C4-2B (cell line): Measurements from ENCODE around the gene EHF.

Experiments used
- H3K27ac ChIP-seq: fragments of 450-650 bp; 2 replicates; pipeline ENCODE4 v1.5.1; 2017
- CTCF ChIP-seq: fragments of 450-650 bp; conservative IDR thresholded peaks from 2 replicates; pipeline ENCODE4 v1.5.1; 2017; ENCODE audit warnings: mild to moderate bottlenecking
- ZFX ChIP-seq: fragments of 450-650 bp; IDR thresholded peaks from 2 replicates; pipeline ENCODE4 v1.6.1; 2017

EHF gene

GRCh38 chr11:34616830-34617504, 3.9 kb upstream of the EHF start:
- H3K27ac ChIP-seq: no peak overlapping the region
- TF ChIP-seq ZFX (no peak), CTCF (no peak)

GRCh38 chr11:34618406-34618805, 2.5 kb upstream of the EHF start:
- TF ChIP-seq CTCF (no peak), ZFX (no peak)
- no peak overlapping the region for H3K27ac ChIP-seq

- TF ChIP-seq ZFX (no peak), CTCF (no peak)
- H3K27ac ChIP-seq: peak overlapping the region; percentile 100
These were observed 1.8 kb upstream of the EHF start for GRCh38 chr11:34619062-34619516.

- TF ChIP-seq CTCF (no peak), ZFX (no peak)
- peak overlapping the region; percentile 100; the same call in 1 of the 2 replicates for H3K27ac ChIP-seq
These were observed 691 bp upstream of the EHF start for GRCh38 chr11:34620202-34620601.

GRCh38 chr11:34621876-34622275, 983 bp downstream of the EHF start:
- H3K27ac ChIP-seq: peak overlapping the region; percentile 100; the same call in 1 of the 2 replicates
- no peak for TF ChIP-seq CTCF

- H3K27ac ChIP-seq: peak overlapping the region; percentile 100
- TF ChIP-seq ZFX (no peak), CTCF (no peak)
These were observed 2.6 kb downstream of the EHF start for GRCh38 chr11:34623463-34623862.

- TF ChIP-seq ZFX (no peak), CTCF (no peak; the same call in 1 of the 2 replicates)
- peak overlapping the region; percentile 100 for H3K27ac ChIP-seq
These were observed 3.2 kb downstream of the EHF start for GRCh38 chr11:34624069-34624468.
